Activated CD4-positive, alpha-beta T cell treated with anti-CD3 and anti-CD28 coated beads, Interleukin-2, amount 50 U/mL, for 4 hours (primary cell): ENCODE data around the gene REN.

Source experiments
- DNase-seq, 2 experiments: peaks; one replicate each; pipeline ENCODE4 v3.0.0-alpha.2; 2020

The REN gene

GRCh38 chr1:204130981-204131892 is 34.9 kb downstream of the REN start:
- no peak for DNase-seq

- DNase-seq, result no peak
Measured at GRCh38 chr1:204130178-204130577, 36.0 kb downstream of the REN start.

GRCh38 chr1:204128964-204129896 is 36.9 kb downstream of the REN start:
- peak; percentile 30 to 39 for DNase-seq

- DNase-seq, result no peak
Measured at GRCh38 chr1:204128464-204128963, 37.6 kb downstream of the REN start.

GRCh38 chr1:204127597-204128242 is 38.4 kb downstream of the REN start:
- DNase-seq, result no peak

GRCh38 chr1:204126956-204127355 is 39.2 kb downstream of the REN start:
- DNase-seq, result no peak

- no peak for DNase-seq
Measured at GRCh38 chr1:204126386-204126785, 39.8 kb downstream of the REN start.

GRCh38 chr1:204125759-204126351 is 40.3 kb downstream of the REN start:
- no peak for DNase-seq

- DNase-seq, result no peak
Measured at GRCh38 chr1:204124639-204125038, 41.5 kb downstream of the REN start.

GRCh38 chr1:204123376-204123775 is 42.8 kb downstream of the REN start:
- DNase-seq, result no peak

- no peak for DNase-seq
Measured at GRCh38 chr1:204121840-204122555, 44.1 kb downstream of the REN start.

- no peak for DNase-seq
Measured at GRCh38 chr1:204116539-204116938, 49.6 kb downstream of the REN start.

GRCh38 chr1:204115116-204115515 is 51.0 kb downstream of the REN start:
- DNase-seq, result no peak

- no peak for DNase-seq
Measured at GRCh38 chr1:204114606-204115005, 51.5 kb downstream of the REN start.

GRCh38 chr1:204113896-204114295 is 52.2 kb downstream of the REN start:
- DNase-seq, result no peak

- no peak for DNase-seq
Measured at GRCh38 chr1:204112876-204113730, 53.0 kb downstream of the REN start.

GRCh38 chr1:204110894-204111633 is 55.1 kb downstream of the REN start:
- no peak for DNase-seq

- no peak for DNase-seq
Measured at GRCh38 chr1:204108312-204109141, 57.6 kb downstream of the REN start.

- DNase-seq, result no peak
Measured at GRCh38 chr1:204107892-204108291, 58.2 kb downstream of the REN start.
